HG03025 (cell line): ENCODE data around the gene INPP5D.
"Not testable (repeated sequence)": the region's sequence is repeated elsewhere in the genome, so short reads cannot be mapped to it uniquely, and the experiment has no call there.

Experiments
- ATAC-seq: cut with Tn5 transposase; IDR thresholded peaks from one replicate; pipeline ENCODE4 v1.9.1; 2021; ENCODE audit warnings: mild to moderate bottlenecking, moderate library complexity; ENCODE audit not compliant: unreplicated experiment, low FRiP score

Gene INPP5D

GRCh38 chr2:233197022-233197421, 136.9 kb downstream of the INPP5D start:
- ATAC-seq, result no peak

GRCh38 chr2:233198026-233198425, 137.9 kb downstream of the INPP5D start:
- ATAC-seq, result no peak

- ATAC-seq, result no peak
These were observed 139.7 kb downstream of the INPP5D start for GRCh38 chr2:233199870-233200269.

GRCh38 chr2:233200790-233201189, 140.6 kb downstream of the INPP5D start:
- ATAC-seq, result not testable (repeated sequence)

GRCh38 chr2:233201258-233202013, 141.3 kb downstream of the INPP5D start:
- ATAC-seq, result no peak

GRCh38 chr2:233202531-233202944, 142.4 kb downstream of the INPP5D start:
- no peak for ATAC-seq

GRCh38 chr2:233203060-233203459, 142.9 kb downstream of the INPP5D start:
- no peak for ATAC-seq

- no peak for ATAC-seq
These were observed 144.3 kb downstream of the INPP5D start for GRCh38 chr2:233204286-233204936.

- ATAC-seq, result no peak
These were observed 148.4 kb downstream of the INPP5D start for GRCh38 chr2:233208382-233209116.

GRCh38 chr2:233209117-233209532, 149.0 kb downstream of the INPP5D start:
- ATAC-seq, result no peak

- no peak for ATAC-seq
These were observed 149.5 kb downstream of the INPP5D start for GRCh38 chr2:233209533-233210171.

- ATAC-seq, result no peak
These were observed 150.1 kb downstream of the INPP5D start for GRCh38 chr2:233210281-233210680.

GRCh38 chr2:233210843-233211547, 150.9 kb downstream of the INPP5D start:
- ATAC-seq, result no peak

- ATAC-seq, result no peak
These were observed 151.4 kb downstream of the INPP5D start for GRCh38 chr2:233211548-233211895.

GRCh38 chr2:233213011-233213410, 152.9 kb downstream of the INPP5D start:
- ATAC-seq, result no peak

GRCh38 chr2:233213975-233214374, 153.8 kb downstream of the INPP5D start:
- no peak for ATAC-seq

- ATAC-seq, result no peak
These were observed 157.8 kb downstream of the INPP5D start for GRCh38 chr2:233217892-233218377.

GRCh38 chr2:233218836-233219235, 158.7 kb downstream of the INPP5D start:
- no peak for ATAC-seq

- no peak for ATAC-seq
These were observed 159.7 kb downstream of the INPP5D start for GRCh38 chr2:233219848-233220247.

- no peak for ATAC-seq
These were observed 161.4 kb downstream of the INPP5D start for GRCh38 chr2:233221378-233222063.
